Activated CD4-positive, alpha-beta T cell treated with anti-CD3 and anti-CD28 coated beads for 24 hours (primary cell): ENCODE data around the gene LRIG1.

Source experiments
- DNase-seq, 2 donors: peaks; one replicate each; pipeline ENCODE4 v3.0.0-alpha.2; 2020; ENCODE audit warnings: low read depth in 2 of 2

Gene LRIG1

GRCh38 chr3:66504850-66505641 is 4.2 kb upstream of the LRIG1 start:
- DNase-seq, result no peak

DNA sequence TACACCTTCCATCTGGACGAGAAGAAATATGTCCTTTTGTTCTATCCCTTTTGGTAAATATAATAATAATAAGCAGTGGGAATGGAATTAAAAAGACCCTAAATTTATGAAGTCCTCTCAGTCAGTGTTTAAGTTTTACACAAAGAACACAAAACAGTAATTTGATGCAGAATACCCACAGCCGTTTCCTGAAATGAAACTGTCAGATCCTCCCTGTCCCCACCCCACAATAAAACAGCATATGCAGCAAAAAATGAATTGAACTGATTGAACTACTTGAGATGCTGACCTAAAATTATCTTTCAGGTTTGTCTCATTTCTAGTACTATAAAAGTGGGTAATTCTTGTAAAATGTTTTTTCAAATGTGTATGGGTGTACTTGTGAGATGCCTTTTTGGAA is 2.2 kb upstream of the LRIG1 start:
- DNase-seq, result no peak

DNA sequence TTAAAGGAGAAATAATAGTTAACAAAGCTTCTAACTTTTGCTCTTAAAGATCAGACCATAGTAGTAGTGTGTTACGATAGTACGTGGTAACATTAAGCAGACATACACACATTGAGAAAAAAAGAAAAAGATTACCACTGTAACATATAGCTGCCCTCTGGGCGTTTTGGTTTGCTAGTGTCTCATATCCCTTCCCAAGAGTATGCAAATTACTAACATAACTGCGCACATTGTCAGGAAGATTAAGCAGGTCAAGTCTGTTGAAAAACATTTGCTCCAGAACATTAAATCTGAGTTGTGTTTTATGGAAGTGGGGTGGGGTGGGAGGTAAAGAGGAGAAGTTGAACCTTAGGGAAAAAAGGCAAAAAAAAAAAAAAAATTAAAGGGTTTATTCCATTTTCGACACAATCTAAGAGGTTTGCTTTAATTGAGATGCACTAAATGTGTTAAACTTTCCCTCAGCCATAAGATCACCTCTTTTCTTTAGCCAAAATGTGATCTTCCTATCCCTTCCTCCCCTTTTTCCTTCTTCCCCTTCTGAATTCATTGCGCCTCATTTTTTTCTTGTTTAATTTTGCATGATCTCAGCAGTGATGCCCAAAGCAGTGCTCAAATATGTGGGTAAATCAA is 1.5 kb upstream of the LRIG1 start:
- DNase-seq, result no peak

GRCh38 chr3:66501483-66502244 is 842 bp upstream of the LRIG1 start:
- DNase-seq, result no peak

- peak in 1 of 2 donors; percentile 31 for DNase-seq
These were observed 794 bp downstream of the LRIG1 start for GRCh38 chr3:66499881-66500575.

- no peak for DNase-seq
These were observed 1.9 kb downstream of the LRIG1 start for GRCh38 chr3:66498687-66499621.

DNA sequence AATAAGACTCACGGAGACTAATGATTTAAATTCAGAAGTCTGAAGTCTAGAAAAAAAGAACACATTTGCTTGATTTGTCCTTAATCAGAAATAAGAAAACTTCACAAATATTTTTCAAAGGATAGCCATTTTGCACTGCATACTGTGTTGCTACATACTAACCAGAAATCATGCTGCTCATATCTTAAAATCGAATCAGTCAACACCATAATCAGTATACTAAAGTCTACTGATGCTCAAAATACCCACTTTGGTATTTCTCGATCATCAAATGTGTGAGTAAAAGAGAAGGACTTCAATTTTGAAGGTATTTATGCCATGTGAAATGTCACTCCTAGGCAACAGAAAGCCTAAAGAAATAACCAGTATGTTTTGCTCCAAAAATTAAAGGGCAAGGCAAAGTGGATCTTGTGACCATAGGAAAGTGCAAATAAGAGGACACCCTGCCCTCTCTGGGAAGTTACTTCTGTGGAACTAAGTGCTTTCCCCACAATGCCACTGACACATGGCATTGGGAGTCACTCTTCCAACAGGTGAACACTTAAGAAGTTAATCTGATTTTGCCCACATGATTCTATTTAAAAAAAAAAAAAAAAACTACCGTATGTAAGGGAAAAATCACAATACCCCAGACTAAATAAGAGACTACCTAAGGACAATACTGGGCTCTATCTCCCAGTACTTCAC is 2.7 kb downstream of the LRIG1 start:
- DNase-seq, result no peak

DNA sequence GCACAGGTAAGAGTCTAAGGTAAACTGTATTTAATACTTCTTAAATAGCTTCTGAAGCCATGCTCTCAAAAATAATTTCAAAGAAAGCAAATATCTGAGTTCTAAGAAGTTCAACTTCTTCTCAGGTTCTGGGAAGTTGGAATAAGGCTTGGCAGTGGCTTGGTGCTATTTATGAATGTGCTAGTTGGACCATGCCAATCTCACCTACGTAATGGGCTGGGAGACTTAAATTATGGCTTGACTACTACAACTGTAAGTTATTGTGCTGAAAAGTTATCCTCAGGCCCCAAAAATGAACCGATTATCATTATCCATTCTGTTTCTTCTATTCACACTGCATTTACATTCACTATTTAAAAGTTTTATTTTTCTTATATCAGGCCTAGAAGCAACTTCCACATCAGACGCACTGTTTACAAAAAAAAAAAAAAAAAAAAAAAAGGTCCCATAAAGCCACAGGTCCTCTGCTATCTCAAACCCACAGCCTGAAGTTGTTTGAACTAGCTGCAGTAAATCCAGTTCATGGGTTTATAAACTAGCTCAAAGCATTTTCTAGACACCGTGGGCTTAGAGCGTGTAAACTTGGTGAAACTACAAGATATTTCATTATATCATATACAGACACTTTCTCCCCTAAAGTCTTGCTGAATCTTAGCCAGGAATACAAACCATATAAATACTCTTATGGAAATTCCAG is 3.4 kb downstream of the LRIG1 start:
- DNase-seq, result no peak

GRCh38 chr3:66496746-66497145 is 4.1 kb downstream of the LRIG1 start:
- DNase-seq, result no peak

- no peak for DNase-seq
These were observed 4.5 kb downstream of the LRIG1 start for GRCh38 chr3:66496301-66496700.

DNA sequence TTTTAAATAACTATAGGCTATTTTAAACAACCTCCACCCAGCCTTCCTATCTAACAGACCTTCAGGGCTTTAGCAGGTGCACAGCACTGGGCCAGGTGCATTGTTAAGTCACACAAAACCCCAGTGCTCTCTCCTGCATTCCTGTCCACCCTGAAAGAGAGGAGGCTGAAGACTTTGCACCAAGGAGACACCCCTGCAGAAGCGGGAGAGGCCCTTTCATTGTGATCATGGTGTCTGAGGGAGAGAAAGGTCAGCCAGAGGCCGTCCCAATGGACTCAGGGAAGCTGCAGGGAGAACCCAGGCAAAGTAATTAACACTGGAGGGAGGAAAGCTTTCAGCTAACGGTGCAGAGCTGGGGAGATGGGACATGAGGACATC is 5.2 kb downstream of the LRIG1 start:
- no peak for DNase-seq

DNA sequence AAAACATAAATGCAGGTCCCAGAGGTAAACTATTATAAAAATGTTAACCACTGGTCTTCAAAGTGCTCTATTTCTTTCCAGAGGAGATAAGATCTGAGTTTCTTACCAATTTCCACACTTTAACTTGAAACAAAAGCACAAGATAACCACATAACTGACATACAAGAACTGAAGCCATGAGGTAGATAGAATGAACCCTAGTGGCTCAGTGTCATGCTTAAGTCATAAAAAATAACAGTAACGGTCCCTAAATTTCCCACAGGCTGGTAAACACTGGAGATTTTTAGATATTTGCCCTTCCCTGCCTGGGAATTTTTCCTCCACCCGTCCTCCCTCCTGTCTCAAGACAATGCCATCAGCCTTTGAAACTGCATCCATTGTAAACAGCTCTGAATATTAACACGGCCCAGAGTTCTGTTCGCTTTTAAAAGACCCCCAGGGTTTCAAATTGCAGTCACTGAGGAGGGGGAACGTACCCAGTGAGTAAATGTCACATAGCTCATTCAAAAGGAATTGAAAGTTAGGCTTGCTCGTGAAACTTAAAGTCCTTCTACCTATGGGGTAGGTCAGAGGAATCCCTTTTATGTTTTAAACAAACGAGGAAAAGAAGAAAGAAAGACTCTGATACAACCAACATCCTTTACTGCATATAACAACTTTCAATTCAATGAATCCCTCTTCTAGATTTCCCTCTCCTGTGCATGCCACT is 5.7 kb downstream of the LRIG1 start:
- no peak for DNase-seq

DNA sequence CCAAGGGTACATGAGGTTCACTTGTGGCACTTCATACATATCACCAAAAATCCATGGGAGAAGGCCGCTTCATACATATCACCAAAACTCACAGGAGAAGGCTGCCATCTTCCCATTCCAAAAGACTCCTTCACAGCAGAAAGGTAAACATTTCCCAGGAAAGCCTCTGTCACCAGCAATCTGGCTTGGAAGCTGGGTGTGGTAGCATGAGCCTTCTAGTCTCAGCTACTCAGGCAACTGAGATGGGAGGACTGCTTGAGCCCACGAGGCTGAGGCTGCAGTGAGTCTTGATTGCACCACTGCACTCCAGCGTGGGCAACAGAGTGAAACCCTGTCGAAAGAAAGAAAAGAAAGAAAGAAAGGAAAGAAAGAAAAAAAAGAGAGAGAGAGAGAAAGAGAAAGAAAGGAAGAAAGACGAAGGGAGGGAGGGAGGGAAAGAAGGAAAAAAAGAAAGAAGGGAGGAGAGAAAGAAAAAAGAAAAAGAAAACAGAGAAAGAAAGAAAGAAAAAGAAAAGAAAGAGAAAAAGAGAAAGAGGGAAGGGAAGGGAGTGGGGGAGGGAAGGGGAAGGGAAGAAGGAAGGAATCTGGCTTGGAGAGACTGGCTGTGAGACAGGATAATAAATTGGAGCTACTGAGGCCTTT is 7.2 kb downstream of the LRIG1 start:
- no peak for DNase-seq

DNA sequence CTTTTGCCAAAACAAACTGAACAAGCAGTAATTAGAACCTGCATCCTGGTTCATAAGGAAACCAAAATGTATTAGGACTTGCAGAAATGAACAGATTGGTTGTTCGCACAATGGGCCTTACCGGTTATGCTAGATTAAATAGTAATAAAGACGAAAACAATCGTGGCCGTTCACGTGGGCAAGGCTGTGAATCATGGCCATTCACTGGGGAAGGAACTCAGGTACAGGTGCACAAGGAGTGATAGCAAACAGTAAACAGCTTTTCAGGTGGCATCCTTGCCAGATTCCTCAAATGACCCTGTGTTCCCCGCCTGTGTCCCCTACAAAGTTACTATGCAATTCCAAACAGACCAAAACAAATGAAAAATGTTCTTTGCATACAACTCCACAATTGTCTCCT is 8.2 kb downstream of the LRIG1 start:
- no peak for DNase-seq

DNA sequence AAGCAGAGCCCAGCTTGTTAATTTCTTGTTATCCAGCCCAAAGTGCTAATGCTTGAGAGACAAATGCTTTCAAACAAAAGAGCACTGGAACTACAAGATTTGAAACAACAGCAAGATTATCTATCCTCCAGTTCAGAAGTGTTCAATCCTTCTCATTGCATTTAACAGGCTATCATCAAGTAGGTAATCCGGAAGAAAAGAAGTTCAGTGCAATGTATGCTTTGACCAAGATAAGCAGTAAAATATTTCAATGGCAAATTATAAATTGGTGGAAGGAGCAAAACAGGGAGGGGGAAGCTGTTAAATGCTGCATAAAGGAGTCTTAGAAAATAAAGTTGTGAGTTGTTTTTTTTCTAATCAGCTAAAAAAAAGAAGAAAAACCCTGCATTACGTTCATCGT is 8.8 kb downstream of the LRIG1 start:
- no peak for DNase-seq

DNA sequence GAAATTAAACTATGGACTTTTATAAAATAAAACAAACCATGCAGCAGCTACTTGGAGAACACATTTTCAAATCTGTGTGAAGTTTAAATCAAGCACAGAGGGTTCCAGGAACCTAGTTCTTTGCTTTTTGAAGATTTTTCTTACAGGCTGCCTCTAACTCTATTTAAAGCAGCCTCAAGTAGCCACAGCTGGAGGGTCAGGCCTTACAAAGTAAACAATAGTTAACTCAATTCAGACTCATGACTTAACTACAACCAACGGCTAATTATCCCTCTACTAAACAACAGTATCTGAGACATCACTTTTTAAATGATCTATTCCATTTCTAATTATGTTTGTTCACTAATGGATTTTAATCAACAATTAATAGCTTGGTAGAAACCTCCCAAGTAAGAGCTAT is 9.8 kb downstream of the LRIG1 start:
- DNase-seq, result no peak

GRCh38 chr3:66490214-66490613 is 10.6 kb downstream of the LRIG1 start:
- no peak for DNase-seq

- DNase-seq, result no peak
These were observed 11.2 kb downstream of the LRIG1 start for GRCh38 chr3:66489581-66489980.

GRCh38 chr3:66489115-66489514 is 11.7 kb downstream of the LRIG1 start:
- DNase-seq, result no peak
